CD1c-positive myeloid dendritic cell (primary cell): Measurements from ENCODE around the gene MNT.

Experiments used
- DNase-seq: peaks from one replicate; pipeline ENCODE4 v3.0.0-alpha.2; 2016; ENCODE audit errors: extremely low spot score

The MNT gene

GRCh38 chr17:2380950-2381649 lies 19.8 kb downstream of the MNT start:
- DNase-seq: no peak

DNA sequence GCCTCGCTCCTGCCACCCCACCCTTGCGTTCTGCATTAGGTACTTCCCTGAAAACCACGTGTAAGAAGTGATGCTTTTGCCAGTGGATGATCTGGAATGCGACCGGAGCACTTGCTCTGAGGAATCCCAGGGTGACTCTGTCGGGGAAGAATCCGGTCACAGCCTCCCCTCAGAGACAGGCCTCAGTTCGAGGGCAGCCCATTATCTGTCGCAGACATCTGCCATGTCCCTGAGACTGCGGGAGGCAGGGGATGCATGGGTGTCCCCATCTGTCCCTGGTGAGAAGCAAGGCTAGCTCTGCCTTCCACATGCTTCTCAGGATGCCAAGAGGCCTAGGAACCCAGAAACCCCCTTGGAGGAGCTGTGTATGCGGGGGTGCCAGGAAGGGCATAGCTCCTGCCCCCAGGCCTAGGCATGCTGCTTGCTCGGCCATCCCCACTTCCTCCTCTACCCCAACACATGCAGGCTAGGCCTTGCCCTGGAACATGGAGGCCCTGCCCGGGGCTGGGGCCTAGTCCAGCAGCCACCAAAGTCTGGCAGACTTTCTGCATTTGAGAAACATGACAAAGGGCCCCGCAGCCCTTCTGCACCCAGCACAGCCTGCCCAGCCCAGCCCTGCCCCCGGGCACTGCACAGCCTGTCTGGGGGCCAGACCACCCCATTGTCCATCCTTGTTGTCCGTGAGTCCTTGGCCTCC lies 20.5 kb downstream of the MNT start:
- no peak for DNase-seq

DNA sequence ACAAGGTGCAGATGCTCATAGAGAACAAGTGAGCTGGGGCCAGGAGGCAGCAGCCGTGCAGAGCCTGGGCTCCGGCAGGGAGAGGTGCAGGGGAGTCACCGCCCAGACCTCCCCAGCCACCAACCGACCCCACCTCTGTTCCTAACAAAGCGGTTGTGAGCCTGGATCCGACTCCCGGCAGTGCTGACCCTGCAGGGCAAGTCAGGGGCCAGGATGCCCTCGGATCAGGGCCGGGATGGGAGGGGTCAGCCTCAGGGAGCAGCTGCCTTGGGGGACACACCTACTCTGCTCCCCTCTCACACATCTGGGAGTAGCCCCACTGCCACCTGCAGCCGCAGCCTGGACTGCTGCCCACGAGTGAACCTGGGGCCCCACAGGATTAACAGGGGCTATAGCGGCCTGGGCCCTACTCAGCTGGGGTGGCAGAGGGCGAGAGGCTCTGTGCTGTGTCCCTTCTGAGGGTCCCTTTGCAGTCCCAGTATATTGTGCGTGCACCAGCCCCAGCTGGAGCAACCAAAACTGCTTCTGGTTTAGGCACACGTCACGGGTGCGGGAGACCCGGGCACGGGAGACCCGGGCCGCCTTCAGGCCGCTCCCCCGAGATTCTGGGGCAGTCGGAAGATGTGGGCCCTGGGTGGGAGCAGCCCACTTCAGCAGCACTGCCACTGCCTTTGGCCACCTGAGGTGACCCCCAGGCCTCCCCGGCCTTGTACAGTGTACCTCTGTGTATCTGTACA lies 21.2 kb downstream of the MNT start:
- no peak for DNase-seq

DNA sequence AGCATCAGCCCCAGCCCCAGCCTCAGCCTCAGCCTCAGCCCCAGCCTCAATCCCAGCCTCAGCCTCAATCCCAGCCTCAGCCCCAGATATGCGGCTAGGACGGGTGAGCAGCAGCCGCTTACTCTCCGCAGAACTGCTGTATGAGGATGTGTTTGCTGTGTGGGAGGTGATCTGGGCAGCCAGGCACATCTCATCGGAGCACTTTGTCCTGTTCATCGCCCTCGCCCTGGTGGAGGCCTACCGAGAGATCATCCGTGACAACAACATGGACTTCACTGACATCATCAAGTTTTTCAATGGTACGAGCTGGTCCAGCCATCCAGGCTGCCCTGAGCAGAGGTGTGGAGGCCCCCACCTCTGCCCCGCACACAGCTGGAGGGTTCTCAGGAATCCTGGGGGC lies 22.0 kb downstream of the MNT start:
- no peak for DNase-seq

DNA sequence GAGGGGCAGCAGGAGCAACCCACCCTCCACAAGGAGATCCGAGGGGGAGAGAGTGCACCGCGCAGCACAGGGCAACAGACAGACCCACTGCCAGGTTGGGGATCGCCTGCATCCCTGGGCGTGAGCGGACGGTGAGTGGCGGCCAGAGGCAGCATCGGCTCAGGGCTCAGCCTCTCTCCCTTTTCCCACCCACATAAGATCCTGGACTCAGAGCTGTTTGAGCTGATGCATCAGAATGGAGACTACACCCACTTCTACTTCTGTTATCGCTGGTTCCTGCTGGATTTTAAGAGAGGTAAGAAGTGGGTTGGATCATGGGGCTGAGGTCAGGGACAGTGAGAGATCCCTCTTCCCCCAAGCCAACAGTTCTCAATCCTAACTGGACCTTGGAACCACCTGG lies 23.2 kb downstream of the MNT start:
- DNase-seq: peak; percentile 33

GRCh38 chr17:2376107-2376506 lies 24.8 kb downstream of the MNT start:
- no peak for DNase-seq

DNA sequence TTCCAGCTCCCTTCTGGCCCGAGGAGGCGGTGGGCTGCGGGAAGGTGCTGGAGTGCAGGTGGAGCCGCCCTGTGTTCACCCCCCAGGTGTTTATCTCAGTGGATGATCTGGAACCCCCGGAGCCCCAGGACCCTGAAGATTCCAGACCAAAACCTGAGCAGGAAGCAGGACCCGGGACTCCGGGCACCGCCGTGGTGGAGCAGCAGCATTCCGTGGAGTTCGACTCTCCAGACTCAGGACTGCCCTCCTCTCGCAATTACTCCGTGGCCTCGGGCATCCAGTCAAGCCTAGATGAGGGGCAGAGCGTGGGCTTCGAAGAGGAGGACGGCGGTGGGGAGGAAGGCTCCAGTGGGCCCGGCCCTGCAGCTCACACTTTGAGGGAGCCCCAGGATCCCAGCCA lies 25.5 kb downstream of the MNT start:
- DNase-seq: no peak

DNA sequence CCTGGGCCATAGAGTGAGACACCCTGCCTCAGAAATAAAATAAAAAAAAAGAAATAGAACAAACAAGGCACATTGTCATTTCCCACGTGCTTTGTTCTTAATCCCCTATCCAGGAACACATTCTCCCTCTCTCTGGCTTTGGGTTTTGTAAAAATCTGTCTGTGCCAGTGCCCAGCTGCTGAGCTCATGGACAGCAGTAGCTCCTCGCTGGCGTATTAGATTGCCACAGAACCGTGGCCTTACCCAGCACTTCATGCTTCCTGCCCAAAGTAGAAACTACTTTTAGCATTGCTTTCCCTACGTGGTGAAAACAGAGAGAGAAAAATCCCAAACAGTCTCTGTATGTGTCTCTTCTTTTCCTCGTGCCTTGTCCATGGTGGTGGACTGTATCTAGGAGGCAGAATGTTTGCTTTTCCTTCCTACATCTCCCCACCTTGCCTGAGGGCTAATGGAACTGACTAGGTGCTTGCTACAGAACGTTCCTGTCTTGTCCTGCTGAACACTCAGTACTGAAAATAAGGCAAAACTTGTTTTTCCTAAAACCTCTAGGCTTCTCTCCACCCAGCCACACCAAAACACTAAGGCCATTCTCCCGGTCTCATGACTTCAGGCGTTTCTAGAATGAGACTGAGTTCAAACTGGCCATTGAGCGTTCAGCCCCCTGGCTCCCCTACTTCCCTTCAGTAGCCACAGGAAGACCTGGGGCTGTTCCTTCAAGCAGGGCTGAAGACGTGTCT lies 26.1 kb downstream of the MNT start:
- DNase-seq: no peak

DNA sequence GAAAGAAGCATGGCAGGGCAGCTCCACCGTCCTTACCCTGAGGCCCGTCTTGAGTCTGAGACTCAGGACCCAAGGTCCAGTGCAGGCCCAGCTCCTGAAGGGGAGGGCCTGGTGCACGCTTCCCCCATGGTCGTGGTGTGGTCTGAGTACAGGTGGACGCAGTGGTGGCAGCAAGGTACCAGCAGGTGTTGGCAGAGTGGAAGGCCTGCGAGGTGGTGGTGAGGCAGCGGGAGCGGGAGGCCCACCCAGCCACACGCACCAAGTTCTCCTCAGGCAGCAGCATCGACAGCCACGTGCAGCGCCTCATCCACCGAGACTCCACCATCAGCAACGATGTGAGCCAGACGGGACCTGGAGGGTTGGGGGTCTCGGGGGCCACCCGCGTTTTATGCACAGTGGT lies 27.7 kb downstream of the MNT start:
- DNase-seq: no peak

- DNase-seq: no peak
Measured at GRCh38 chr17:2372681-2373080, 28.2 kb downstream of the MNT start.

- no peak for DNase-seq
Measured at GRCh38 chr17:2372180-2372579, 28.7 kb downstream of the MNT start.

- DNase-seq: no peak
Measured at GRCh38 chr17:2371183-2372130, 29.4 kb downstream of the MNT start.

DNA sequence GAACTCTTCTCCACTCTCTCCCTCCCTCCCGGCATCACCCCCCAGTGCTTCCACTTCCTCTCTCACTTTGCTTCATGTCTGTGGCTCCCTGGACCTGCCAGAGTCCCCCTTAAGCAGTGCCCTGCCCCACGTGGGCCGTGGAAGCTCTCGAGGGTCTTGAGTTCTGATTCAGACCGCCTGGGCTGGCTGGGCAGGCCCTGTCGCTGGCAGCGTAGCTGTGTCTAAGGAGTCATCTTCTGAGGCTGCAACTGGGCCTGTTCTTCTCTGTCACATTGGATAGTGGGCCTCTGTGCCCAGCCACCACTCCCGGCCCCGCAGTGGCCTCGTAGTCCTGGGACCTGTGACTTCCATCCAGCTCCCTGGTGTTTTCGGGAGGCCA lies 30.7 kb downstream of the MNT start:
- DNase-seq: no peak

DNA sequence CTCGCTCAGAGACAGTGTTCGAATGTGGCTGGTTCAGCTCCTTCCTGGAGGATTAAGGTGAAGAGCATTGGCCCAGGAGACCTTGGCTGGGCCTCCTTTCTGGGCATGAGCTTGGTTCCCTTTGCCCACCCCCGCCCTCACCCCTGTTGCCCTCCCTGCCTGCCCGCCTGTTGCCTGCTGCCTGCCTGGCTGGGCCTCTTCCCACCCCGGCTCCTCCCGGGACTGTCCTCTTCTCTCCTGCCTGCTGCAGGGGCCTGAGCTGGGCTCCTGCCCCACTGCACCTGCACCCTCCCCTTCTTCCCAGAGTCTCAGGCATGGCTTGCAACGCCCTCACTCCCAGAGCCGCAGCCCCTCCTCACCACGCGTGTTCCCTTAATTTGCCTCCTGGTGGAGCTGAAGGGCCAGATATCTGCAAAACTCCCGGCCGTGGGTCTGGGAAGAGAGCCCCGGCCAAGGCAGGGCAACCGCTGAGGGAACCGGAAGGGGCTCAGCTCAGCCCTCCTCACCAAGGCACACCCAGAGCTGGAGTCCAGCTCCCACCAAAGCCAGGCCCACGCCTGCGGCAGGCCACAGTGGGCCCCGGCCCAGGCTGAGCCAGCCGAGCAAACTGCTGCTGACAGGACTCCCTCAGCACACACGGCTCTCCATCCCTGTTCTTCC lies 31.2 kb downstream of the MNT start:
- DNase-seq: no peak

DNA sequence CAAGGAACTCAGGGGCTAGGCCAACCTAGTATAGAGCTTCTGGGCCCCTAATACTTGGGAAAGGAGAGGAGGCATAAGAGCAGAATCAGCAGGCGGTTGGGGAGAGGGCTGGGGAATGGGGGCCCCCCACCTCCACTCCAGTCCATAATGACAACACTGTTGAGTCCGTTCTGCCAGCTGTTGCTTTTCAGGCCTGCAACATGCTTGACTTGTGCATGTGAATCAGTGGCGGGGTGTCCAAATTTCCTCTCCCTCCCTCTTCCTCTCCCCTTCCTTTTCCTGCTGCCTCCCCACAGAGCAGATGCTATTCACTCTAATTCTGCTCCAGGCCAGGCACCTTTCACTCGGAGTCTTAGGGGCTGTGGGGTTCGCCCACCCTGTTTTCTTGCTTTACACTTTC lies 31.8 kb downstream of the MNT start:
- no peak for DNase-seq

- no peak for DNase-seq
Measured at GRCh38 chr17:2368359-2368758, 32.5 kb downstream of the MNT start.

DNA sequence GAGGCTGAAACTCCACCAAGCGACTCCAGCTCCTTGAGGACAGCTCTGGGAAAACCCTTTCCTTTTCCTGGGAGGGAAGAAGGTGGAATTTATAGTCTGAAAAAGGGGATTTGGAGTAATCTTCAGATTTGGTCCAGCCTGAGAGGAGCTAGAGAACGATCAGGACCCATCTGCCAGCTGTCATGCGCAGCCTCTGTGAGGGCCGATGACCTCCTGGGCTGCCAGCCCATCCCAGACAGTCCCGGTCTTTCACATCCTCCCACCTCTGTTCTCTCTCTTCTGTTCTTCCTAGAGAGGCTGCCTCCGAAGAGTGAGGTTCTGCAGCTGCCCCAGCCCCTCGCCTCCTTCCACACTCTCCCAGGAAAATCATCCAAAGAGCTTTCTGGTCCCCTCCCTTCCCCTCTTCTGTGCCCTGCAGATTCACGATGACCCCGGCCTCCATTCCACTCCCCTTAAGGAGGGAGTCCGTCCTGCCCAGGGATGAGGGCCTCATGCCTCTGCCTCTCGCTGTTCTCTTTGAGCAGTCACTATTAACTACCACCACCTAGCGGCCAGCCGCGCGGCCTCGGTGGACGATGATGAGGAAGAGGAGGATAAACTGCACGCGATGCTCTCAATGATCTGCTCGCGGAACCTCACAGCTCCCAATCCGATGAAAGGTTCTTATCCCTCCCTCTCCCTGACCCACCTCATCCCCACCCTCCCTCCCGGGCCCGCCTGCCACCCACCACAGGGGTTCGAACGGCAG lies 33.9 kb downstream of the MNT start:
- DNase-seq: no peak

DNA sequence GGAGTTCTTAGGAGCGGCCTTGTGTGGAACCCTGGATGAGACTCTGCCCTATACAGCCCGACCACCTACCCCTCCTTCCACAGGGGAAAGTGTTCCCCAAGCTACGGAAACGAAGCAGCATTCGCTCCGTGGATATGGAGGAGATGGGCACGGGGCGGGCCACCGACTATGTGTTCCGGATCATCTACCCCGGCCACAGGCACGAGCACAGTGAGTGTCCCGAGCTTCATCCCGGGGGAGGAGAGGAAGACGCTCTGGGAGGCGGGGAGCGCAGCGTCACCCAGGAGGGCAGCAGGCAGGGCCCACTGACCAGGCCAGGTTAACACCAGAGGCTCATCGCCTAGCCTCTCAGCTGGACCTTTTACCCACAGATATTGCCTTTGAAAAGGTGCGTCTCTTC lies 35.7 kb downstream of the MNT start:
- DNase-seq: no peak

DNA sequence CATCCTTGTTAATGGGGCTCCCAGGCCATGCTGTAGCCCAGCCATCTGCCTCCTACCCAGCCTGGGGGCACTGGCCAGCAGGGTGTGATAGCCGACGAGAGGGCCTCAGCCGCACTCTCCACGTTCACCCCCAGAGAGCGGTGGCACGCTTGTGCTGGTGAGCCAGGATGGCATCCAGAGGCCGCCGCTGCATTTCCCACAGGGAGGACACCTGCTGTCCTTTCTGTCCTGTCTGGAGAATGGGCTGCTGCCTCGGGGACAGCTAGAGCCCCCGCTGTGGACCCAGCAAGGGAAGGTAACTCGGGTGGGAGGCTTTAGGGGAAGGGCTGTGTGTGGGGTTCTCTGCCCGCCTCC lies 36.1 kb downstream of the MNT start:
- no peak for DNase-seq
